ENCODE results near the gene CD44. TPM values are rescaled to one million over a fixed set of nuclear protein-coding genes. Genes with fewer than 3 reads are reported as not detected.

The CD44 gene
- total RNA-seq, 3 donors from 2014 or later, result 105 to 154 (median 136) TPM

GRCh38 chr11:35192347-35192746, 53.4 kb downstream of the CD44 start:
- no peak for TF ChIP-seq CTCF (IDR thresholded peaks at IDR 0.05)
- no peaks in the 10 kb centered on the region for H3K9me3 ChIP-seq
- intact Hi-C loops (cut with DNase I, micrococcal nuclease), result no loop called here
- H3K4me3 ChIP-seq, result no peak overlapping the region
- peak; percentile 51 for ATAC-seq
- no peaks in the 10 kb centered on the region for H3K36me3 ChIP-seq (ENCODE audit: low read depth)
- H3K4me1 ChIP-seq (ENCODE audit: low read depth), result peaks cover 5% of the 10 kb centered on the region
- DNase-seq, result peak; percentile 41 to 55 (median 54)

GRCh38 chr11:35193767-35194166, 54.8 kb downstream of the CD44 start:
- Histone ChIP-seq H3K4me3 (no peak overlapping the region), H3K9me3 (no peaks in the 10 kb centered on the region), H3K4me1 (ENCODE audit: low read depth) (peaks cover 5% of the 10 kb centered on the region), H3K36me3 (ENCODE audit: low read depth) (no peaks in the 10 kb centered on the region)
- intact Hi-C loops (cut with DNase I, micrococcal nuclease), result no loop called here
- peak in 1 of 3 donors; percentile 30 for DNase-seq
- ATAC-seq, result no peak
- no peak for TF ChIP-seq CTCF (IDR thresholded peaks at IDR 0.05)

- Histone ChIP-seq H3K4me1 (ENCODE audit: low read depth) (no peaks in the 10 kb centered on the region), H3K36me3 (ENCODE audit: low read depth) (no peaks in the 10 kb centered on the region), H3K4me3 (no peak overlapping the region), H3K9me3 (no peaks in the 10 kb centered on the region)
- DNase-seq, result no peak
- intact Hi-C loops (cut with DNase I, micrococcal nuclease), result no loop called here
- ATAC-seq, result no peak
- TF ChIP-seq CTCF (IDR thresholded peaks at IDR 0.05), result no peak
These were observed 58.3 kb downstream of the CD44 start for GRCh38 chr11:35197292-35197691.

- DNase-seq (no peak), ATAC-seq (no peak)
- Histone ChIP-seq H3K36me3 (ENCODE audit: low read depth) (no peaks in the 10 kb centered on the region), H3K4me3 (no peak overlapping the region), H3K4me1 (ENCODE audit: low read depth) (no peaks in the 10 kb centered on the region), H3K9me3 (no peaks in the 10 kb centered on the region)
- intact Hi-C loops (cut with DNase I, micrococcal nuclease), result no loop called here
- no peak for TF ChIP-seq CTCF (IDR thresholded peaks at IDR 0.05)
These were observed 61.9 kb downstream of the CD44 start for GRCh38 chr11:35200811-35201341.

- intact Hi-C loops (cut with DNase I, micrococcal nuclease), result no loop called here
These were observed 65.6 kb downstream of the CD44 start for GRCh38 chr11:35204614-35205013.

More at GRCh38 chr11:35204614-35205013, 65.6 kb downstream of the CD44 start:
- ATAC-seq (no peak), DNase-seq (no peak)
- no peak overlapping the region for H3K4me3 ChIP-seq
- no peaks in the 10 kb centered on the region for H3K36me3 ChIP-seq (ENCODE audit: low read depth)
- H3K4me1 ChIP-seq (ENCODE audit: low read depth), result no peaks in the 10 kb centered on the region
- no peaks in the 10 kb centered on the region for H3K9me3 ChIP-seq
- no peak for TF ChIP-seq CTCF (IDR thresholded peaks at IDR 0.05)

All from mucosa of descending colon (tissue), 3 donors.